Activated CD4-positive, alpha-beta memory T cell treated with anti-CD3 and anti-CD28 coated beads, Interleukin-2, amount 10 ng/mL, durations not matched to agents 7 days and 5 days (primary cell): Measurements from ENCODE around the gene GORASP2. TPM values are rescaled to one million over a fixed set of nuclear protein-coding genes. Genes with fewer than 3 reads are reported as not detected.
A peak's percentile ranks its signal among the peaks of the same experiment; 100 is the strongest.

ENCODE experiments used
- CTCF ChIA-PET: fragments of 350-600 bp; sonication (Branson Sonifier 250); formaldehyde crosslinking; loops from one replicate; lab custom pipeline; 2021; ENCODE audit warnings: antibody characterized with exemption, inconsistent platforms; lab: Charles Lee
- POLR2A ChIA-PET: fragments of 350-600 bp; sonication (Branson Sonifier 250); formaldehyde crosslinking; loops from one replicate; lab custom pipeline; 2021; ENCODE audit warnings: antibody characterized with exemption; lab: Charles Lee
- DNase-seq: peaks from one replicate; pipeline ENCODE4 v3.0.0-alpha.2; 2020
- H3K27ac Mint-ChIP-seq: one replicate; pipeline ENCODE4 v1.8.0; 2021; ENCODE audit warnings: mild to moderate bottlenecking, mixed read lengths
- H3K27me3 Mint-ChIP-seq: one replicate; pipeline ENCODE4 v1.8.0; 2021; ENCODE audit warnings: mixed read lengths
- H3K36me3 Mint-ChIP-seq: one replicate; pipeline ENCODE4 v1.8.0; 2021; ENCODE audit warnings: low read depth, mixed read lengths
- H3K4me1 Mint-ChIP-seq: one replicate; pipeline ENCODE4 v1.8.0; 2021; ENCODE audit warnings: mixed read lengths
- H3K4me3 Mint-ChIP-seq: one replicate; pipeline ENCODE4 v1.8.0; 2021; ENCODE audit warnings: mild to moderate bottlenecking, mixed read lengths
- H3K9me3 Mint-ChIP-seq: one replicate; pipeline ENCODE4 v1.8.0; 2021; ENCODE audit warnings: mixed read lengths
- total RNA-seq, 2 experiments: library from RNA; stranded (reverse); gene quantifications; one replicate each; pipeline ENCODE4 v1.2.3, GENCODE V29; 2021

The GORASP2 gene
- total RNA-seq, result 10 to 100 TPM; 58.7 to 67.0 TPM

DNA sequence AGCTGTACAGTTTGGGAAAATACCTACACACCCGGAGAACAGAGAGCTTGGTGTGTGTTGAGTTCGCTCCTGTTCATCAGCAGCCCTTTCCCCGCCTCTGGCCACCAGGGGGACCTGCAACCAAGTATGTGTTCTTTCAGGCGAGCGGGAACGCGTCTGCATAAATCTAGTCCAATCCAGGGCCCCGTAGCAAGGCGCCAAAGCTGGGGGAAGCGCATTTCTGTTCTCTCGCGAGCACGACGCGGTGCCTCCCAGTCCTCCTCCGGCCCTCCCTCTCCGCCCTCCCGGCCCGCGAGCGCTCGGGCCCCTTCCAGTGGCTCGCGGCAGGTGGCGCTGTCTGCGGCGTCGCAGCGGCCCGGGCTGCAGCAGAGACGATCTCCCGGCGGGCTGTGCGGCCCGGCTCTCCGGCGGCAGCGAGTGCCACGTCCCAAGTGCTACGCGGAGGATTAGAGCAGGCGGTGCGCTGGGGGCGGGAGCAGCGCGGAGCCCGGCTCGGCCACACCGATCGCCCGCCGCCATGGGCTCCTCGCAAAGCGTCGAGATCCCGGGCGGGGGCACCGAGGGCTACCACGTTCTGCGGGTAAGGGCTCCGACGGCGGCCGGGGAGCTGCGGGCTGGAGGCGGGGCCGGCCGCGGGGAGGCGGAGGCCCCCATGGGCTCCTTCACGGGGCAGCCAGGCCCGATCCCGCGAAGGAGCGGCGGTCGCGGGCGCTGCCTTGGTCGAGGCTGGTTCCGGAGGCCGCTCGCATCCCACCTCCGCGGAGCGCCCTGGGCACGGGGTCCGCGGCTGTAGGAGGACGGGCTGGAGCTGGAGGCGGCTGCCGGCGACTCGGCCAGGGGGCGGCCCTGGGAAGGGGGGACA, at the start of gene GORASP2:
Gene GORASP2, plus strand, starts transcription at position 430 of the 862 bp plus-strand sequence. Its CDS starts 88 bp downstream, at position 518.
- POLR2A ChIA-PET, result interaction anchor here (0.6 to 3.4 kb wide), 22 partner anchors 10 to 505 kb away, joined by 3 to 34 read pairs (median 4); partner anchors contain the start of genes DCAF17, GAD1, METTL8 and TLK1

DNA sequence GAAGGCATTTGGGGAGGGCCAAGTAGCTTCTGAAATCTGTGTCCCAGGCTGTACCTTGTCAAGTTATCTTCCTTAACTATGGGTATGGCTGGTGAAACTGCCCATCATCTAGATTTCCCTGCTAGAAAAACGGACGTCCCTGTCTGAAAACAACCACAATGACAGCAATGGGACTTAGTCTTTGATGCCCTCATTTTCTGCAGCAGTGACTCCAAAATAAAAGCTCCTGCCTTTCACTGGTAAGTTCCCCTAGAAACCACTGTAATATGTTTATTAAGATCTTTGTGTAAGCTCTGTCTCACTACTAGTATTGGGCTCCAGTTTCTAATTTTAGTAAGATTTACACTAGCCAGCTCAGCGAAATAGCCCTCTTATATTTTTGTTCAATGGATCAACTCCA, 47.2 kb upstream of the GORASP2 start:
- Mint-ChIP-seq H3K36me3 (no peaks in the 10 kb centered on the region), H3K27ac (no peak overlapping the region), H3K9me3 (no peaks in the 10 kb centered on the region), H3K4me3 (no peak overlapping the region), H3K4me1 (peaks cover 7% of the 10 kb centered on the region), H3K27me3 (peaks cover 21% of the 10 kb centered on the region)
- CTCF ChIA-PET, result interaction anchor here (2.8 kb wide), 1 partner anchor 10 kb away, joined by 20 read pairs; no protein-coding TSS in a partner anchor
- no peak for DNase-seq
- POLR2A ChIA-PET, result no interaction called here

More for the DNA sequence above, at the start of gene GORASP2:
- Mint-ChIP-seq H3K4me1 (peaks cover 45% of the 10 kb centered on the region), H3K36me3 (peaks cover 16% of the 10 kb centered on the region), H3K9me3 (peaks cover 5% of the 10 kb centered on the region), H3K27ac (peak within 1 kb of the TSS; percentile 93), H3K4me3 (peak within 1 kb of the TSS; percentile 91), H3K27me3 (no peaks in the 10 kb centered on the region)
- CTCF ChIA-PET, result interaction anchor here (0.6 to 4.1 kb wide), 43 partner anchors 9 to 1130 kb away, joined by 3 to 22 read pairs (median 5); partner anchors contain the start of genes DCAF17, METTL8 and SSB
- peak; percentile 98 for DNase-seq

DNA sequence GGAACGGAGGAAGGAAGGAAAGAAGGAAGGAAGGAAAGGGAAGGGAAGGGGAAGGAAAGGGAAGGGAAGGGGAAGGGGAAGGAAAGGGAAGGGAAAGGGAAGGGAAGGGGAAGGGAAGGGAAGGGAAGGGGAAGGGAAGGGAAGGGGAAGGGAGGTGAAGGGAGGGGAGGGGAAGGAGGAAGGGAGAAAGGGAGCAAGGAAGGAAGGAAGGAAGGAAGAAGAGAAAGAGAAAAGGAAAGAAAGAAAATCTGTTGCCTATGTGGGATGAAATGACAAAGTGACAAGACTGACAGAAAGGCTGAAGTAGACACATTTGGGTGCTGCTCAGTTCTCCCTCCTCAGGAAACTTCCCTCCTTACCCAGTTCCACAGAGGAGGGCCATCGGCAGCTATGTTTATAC, 46.3 kb upstream of the GORASP2 start:
- H3K27ac Mint-ChIP-seq, result no peak overlapping the region
- no peaks in the 10 kb centered on the region for H3K36me3 Mint-ChIP-seq
- no peak for DNase-seq
- H3K9me3 Mint-ChIP-seq, result no peaks in the 10 kb centered on the region
- H3K4me3 Mint-ChIP-seq, result no peak overlapping the region
- H3K4me1 Mint-ChIP-seq, result peaks cover 7% of the 10 kb centered on the region
- POLR2A ChIA-PET, result no interaction called here
- CTCF ChIA-PET, result interaction anchor here (1.1 to 2.8 kb wide), 2 partner anchors 9 to 10 kb away, joined by 4 to 20 read pairs; no protein-coding TSS in a partner anchor
- H3K27me3 Mint-ChIP-seq, result peaks cover 23% of the 10 kb centered on the region

DNA sequence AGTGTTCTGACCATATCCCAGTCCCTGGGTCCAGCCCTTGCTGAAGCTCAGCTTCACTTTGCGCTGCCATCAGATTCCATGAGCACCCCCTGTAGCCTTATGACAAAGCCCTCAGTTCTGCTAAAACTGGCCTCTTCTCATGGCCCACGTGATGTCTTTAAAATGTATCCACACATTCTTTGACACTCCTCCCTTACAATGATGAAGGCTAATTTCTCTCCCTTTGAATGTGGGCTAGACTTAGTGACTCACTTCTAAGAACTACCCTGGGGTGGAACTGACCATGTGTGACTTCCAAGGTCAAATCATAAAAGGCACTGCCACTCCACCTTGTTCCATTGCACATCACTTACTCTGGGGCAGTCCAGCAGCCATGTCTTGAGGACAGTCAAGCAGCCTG, 45.4 kb upstream of the GORASP2 start:
- H3K4me3 Mint-ChIP-seq, result no peak overlapping the region
- H3K27me3 Mint-ChIP-seq, result peaks cover 25% of the 10 kb centered on the region
- no peaks in the 10 kb centered on the region for H3K36me3 Mint-ChIP-seq
- CTCF ChIA-PET, result interaction anchor here (1.1 kb wide), 1 partner anchor 10 kb away, joined by 4 read pairs; no protein-coding TSS in a partner anchor
- no peaks in the 10 kb centered on the region for H3K9me3 Mint-ChIP-seq
- POLR2A ChIA-PET, result no interaction called here
- DNase-seq, result no peak
- H3K4me1 Mint-ChIP-seq, result peaks cover 1% of the 10 kb centered on the region
- no peak overlapping the region for H3K27ac Mint-ChIP-seq

DNA sequence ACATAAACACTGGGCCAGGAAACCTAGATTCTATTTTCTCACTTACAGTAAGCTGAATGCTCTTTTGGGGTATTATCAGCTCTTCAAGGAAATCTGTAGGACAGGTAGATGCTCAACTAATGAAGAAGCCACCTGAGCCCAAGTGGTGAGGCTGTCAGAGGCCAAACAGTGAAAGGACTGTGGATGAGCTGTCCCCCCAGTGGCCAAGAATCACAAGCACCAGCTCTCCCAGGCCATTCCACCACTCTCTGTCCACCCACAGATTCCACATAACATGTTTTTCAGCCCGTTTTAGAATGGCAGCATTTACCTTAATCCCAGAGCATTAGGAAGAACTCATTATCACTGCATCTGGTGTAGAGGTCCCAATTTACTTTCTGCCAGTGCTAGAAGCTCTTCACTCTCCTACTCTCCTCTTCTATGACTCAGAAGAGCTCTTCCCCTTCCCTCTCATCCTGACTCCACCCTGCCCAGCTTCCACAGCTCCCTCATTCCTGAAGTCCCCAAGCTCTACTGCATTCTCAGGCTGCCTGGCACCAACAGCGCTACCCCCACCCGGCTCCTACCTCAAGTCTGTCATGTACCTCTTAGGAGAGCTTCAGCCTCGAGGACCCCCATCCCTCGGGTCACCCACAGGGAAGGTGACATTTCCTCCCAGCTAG, 43.8 kb upstream of the GORASP2 start:
- no peaks in the 10 kb centered on the region for H3K36me3 Mint-ChIP-seq
- CTCF ChIA-PET, result interaction anchor here (1.9 kb wide), 1 partner anchor 12 kb away, joined by 6 read pairs; no protein-coding TSS in a partner anchor
- H3K27ac Mint-ChIP-seq, result no peak overlapping the region
- peaks cover 27% of the 10 kb centered on the region for H3K27me3 Mint-ChIP-seq
- H3K4me3 Mint-ChIP-seq, result no peak overlapping the region
- POLR2A ChIA-PET, result no interaction called here
- H3K9me3 Mint-ChIP-seq, result no peaks in the 10 kb centered on the region
- H3K4me1 Mint-ChIP-seq, result no peaks in the 10 kb centered on the region
- no peak for DNase-seq

DNA sequence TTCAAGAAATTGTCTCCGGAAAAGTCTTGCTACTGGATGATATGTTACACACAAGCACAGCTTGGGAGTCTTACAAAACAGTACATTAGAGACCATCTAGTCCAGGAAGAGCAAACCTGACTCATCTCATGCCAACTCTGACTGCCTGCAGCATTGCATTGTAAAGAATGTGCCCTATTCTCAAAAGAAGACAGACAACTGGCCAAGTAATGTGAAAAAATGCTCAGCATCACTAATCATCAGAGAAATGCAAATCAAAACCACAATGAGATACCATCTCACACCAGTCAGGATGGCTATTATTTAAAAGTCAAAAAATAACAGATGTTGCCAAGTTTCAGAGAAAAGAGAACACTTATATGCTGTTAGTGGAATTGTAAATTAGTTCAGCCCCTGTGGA, 42.7 kb upstream of the GORASP2 start:
- Mint-ChIP-seq H3K9me3 (no peaks in the 10 kb centered on the region), H3K27ac (no peak overlapping the region), H3K27me3 (peaks cover 28% of the 10 kb centered on the region), H3K36me3 (no peaks in the 10 kb centered on the region), H3K4me1 (no peaks in the 10 kb centered on the region), H3K4me3 (no peak overlapping the region)
- POLR2A ChIA-PET, result no interaction called here
- CTCF ChIA-PET, result interaction anchor here (1.9 kb wide), 1 partner anchor 13 kb away, joined by 7 read pairs; no protein-coding TSS in a partner anchor
- no peak for DNase-seq

DNA sequence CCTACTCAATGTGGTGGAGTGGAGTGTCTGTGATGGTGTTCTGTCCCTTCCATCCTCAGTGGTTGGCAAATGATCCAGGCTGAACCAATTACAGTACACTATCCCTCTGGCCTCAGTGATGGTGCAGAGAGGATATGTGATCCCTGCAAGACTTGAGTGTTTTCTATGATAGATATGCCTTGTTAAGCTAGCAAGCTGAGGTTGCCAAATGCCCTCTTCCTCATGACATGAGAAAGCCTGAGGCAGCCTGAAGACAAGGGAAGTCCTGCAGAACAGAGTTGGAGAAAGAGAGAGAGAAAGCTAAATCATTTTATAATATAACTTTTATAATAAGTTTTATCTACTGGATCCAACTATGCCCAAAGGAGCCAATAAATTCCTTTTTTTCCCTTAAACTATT, 41.6 kb upstream of the GORASP2 start:
- ChIA-PET POLR2A (no interaction called here), CTCF (interaction anchor here (1.9 kb wide), 1 partner anchor 14 kb away, joined by 7 read pairs; no protein-coding TSS in a partner anchor)
- H3K4me3 Mint-ChIP-seq, result no peak overlapping the region
- H3K27me3 Mint-ChIP-seq, result peaks cover 26% of the 10 kb centered on the region
- H3K4me1 Mint-ChIP-seq, result no peaks in the 10 kb centered on the region
- H3K9me3 Mint-ChIP-seq, result no peaks in the 10 kb centered on the region
- no peak for DNase-seq
- H3K27ac Mint-ChIP-seq, result no peak overlapping the region
- H3K36me3 Mint-ChIP-seq, result no peaks in the 10 kb centered on the region

DNA sequence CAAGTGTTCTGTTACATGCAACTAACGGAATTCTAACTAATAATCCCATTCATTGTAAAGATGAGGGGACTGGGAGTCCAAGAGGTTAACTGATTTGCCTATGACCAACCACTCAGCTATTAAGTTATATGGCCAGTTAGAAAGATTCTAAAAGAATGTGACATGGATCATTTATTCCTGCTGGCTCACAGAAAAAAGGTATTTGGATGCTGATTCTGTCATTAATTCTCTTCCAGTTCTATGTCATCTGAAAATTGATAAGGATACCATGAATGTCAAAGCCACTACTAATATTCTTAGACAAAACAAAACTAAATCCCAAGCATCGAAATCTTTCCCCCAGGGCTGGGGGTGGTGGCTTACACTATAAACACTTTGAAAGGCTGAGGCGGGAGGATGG, 41.2 kb upstream of the GORASP2 start:
- no peak overlapping the region for H3K4me3 Mint-ChIP-seq
- H3K4me1 Mint-ChIP-seq, result no peaks in the 10 kb centered on the region
- H3K27ac Mint-ChIP-seq, result no peak overlapping the region
- DNase-seq, result no peak
- H3K9me3 Mint-ChIP-seq, result no peaks in the 10 kb centered on the region
- ChIA-PET CTCF (interaction anchor here (1.9 kb wide), 1 partner anchor 15 kb away, joined by 7 read pairs; no protein-coding TSS in a partner anchor), POLR2A (no interaction called here)
- no peaks in the 10 kb centered on the region for H3K36me3 Mint-ChIP-seq
- H3K27me3 Mint-ChIP-seq, result peaks cover 26% of the 10 kb centered on the region

DNA sequence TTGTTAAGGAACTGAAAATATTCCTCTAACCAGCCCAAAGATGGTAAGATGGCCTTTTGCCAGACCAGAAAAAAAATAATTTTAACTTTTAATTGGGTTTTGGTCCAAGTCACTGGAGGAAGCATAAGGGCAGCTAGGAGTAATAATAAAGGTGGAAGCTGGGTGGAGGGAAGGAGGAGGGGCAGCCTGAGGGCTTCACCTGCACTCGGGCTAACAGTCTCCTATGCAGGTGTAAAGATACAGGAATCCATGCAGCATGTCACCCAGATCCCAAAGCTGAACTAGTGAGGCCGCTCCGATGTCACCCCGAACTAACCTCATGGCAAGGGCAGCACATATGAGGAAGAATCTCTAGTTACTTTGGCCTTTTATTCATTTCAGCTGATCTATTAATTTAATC, 37.2 kb upstream of the GORASP2 start:
- POLR2A ChIA-PET, result no interaction called here
- H3K27ac Mint-ChIP-seq, result no peak overlapping the region
- peaks cover 27% of the 10 kb centered on the region for H3K27me3 Mint-ChIP-seq
- no peaks in the 10 kb centered on the region for H3K4me1 Mint-ChIP-seq
- no peaks in the 10 kb centered on the region for H3K36me3 Mint-ChIP-seq
- no peak overlapping the region for H3K4me3 Mint-ChIP-seq
- CTCF ChIA-PET, result no interaction called here
- no peak for DNase-seq
- H3K9me3 Mint-ChIP-seq, result no peaks in the 10 kb centered on the region

DNA sequence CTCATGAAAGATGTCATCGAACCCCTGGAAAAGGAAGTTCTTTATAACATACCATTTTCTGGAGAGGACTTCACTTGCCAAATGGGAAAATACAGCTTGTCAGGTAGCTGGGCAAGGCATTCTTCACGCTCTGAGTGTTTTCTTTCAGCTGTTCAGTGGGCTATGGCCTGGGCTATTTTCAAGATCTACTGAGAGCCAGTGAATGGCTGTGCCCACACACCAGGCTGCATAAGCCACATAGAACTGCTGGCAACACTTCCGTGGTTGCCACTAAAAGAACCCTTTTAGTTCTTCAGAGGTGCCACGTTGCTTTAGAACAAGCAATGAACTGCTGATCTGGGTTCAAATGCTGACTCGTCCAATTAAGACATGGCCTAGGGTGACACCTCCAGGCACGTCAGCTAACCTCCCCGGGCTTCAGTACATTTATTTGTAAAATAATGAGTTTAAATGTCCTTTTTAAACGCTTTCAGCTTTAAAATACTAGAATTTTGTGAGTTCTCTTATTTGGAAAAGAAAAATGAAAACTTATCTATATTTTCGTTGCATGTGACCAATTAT, 36.6 kb upstream of the GORASP2 start:
- Mint-ChIP-seq H3K27me3 (peaks cover 25% of the 10 kb centered on the region), H3K4me3 (no peak overlapping the region), H3K36me3 (no peaks in the 10 kb centered on the region), H3K4me1 (no peaks in the 10 kb centered on the region), H3K27ac (no peak overlapping the region), H3K9me3 (no peaks in the 10 kb centered on the region)
- ChIA-PET POLR2A (no interaction called here), CTCF (no interaction called here)
- DNase-seq, result no peak

DNA sequence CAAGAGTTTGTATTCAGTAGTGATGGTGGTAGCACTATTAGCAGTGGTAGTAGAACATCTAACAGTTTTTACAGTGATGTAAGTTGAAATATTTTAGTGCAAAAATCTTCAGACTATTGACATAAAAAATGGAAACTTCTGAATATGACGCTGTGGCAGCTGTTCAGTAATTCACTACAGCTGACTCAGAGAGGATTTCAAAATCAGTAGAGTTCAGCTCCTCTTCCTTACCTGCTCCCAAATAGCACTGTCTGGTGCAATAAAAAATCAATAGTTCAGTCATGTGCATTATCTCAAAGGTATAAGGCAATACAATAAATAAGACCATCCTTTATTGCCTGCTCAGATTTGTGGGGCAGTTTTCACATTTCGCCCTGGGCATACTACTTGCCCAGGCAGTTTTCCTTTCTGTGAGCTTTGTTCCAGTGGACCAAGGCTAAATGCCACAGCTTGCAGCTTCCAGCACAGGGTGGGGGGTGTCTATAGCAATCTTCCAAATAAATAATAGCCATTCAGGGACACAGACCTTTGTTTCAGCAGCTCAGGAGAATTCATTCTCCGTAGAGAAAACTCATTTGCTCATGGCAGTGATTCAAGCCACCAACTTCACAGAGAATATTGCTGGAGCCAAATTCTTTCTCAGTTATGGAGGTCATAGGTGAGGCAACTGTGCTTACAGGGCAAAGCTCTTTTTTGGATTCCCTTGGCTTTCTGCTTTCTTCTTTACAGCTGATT, 33.9 kb upstream of the GORASP2 start:
- Mint-ChIP-seq H3K4me3 (no peak overlapping the region), H3K27ac (no peak overlapping the region), H3K36me3 (no peaks in the 10 kb centered on the region), H3K9me3 (peaks cover 2% of the 10 kb centered on the region), H3K27me3 (peaks cover 21% of the 10 kb centered on the region), H3K4me1 (no peaks in the 10 kb centered on the region)
- no peak for DNase-seq
- CTCF ChIA-PET, result no interaction called here
- POLR2A ChIA-PET, result no interaction called here

DNA sequence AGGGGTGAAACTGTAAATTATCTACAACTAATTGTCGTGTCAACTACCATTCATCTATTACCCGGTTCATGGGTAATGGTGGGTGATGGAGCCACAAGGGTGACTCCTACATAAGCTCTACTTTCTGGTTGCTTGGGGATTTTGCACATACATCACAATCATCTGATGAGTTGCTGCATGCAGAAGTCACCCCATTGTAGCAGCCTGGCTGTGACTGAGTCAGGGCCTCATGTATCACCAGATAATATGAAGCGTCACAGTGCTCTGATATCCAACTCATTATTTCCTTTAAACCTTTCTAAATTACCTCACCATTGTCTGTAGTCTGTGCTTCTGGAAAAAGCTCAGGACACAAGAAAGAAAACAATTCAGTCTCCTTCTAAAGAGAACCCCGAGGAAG, 32.4 kb upstream of the GORASP2 start:
- ChIA-PET CTCF (interaction anchor here (1.8 kb wide), 1 partner anchor 24 kb away, joined by 7 read pairs; no protein-coding TSS in a partner anchor), POLR2A (no interaction called here)
- no peak overlapping the region for H3K27ac Mint-ChIP-seq
- no peak for DNase-seq
- no peaks in the 10 kb centered on the region for H3K4me1 Mint-ChIP-seq
- no peak overlapping the region for H3K4me3 Mint-ChIP-seq
- H3K9me3 Mint-ChIP-seq, result peaks cover 2% of the 10 kb centered on the region
- no peaks in the 10 kb centered on the region for H3K36me3 Mint-ChIP-seq
- peaks cover 14% of the 10 kb centered on the region for H3K27me3 Mint-ChIP-seq
